ENCODE measurements around the gene BHLHE40. TPM values are rescaled to one million over a fixed set of nuclear protein-coding genes. Genes with fewer than 3 reads are reported as not detected.

Gene BHLHE40
- total and polyA plus RNA-seq, 2 of the 8 experiments (the other 6 are each of a cell fraction or from before 2014, with no cell fraction given): 1.5 to 2.2 TPM

GRCh38 chr3:4982773-4983738 lies 3.8 kb downstream of the BHLHE40 start (continued):
- no peak for TF ChIP-seq USF2 (IDR thresholded peaks at IDR 0.05; ENCODE audit: low read length)
- no peak for TF ChIP-seq RFX5 (IDR thresholded peaks at IDR 0.05; ENCODE audit: borderline replicate concordance, low read depth, low read length)
- no peak for TF ChIP-seq SP4 (IDR thresholded peaks at IDR 0.05; ENCODE audit: low read length)
- TF ChIP-seq MAFK (IDR thresholded peaks at IDR 0.05; ENCODE audit: low read depth, low read length): no peak
- no peak for TF ChIP-seq CEBPB (IDR thresholded peaks at IDR 0.05; ENCODE audit: low read depth, low read length)
- no peak for TF ChIP-seq SAP30 (IDR thresholded peaks at IDR 0.05; ENCODE audit: insufficient read depth, insufficient replicate concordance, low read length)
- no peak for TF ChIP-seq SP1 (IDR thresholded peaks at IDR 0.05; ENCODE audit: low read depth, low read length)
- TF ChIP-seq RAD21 (IDR thresholded peaks at IDR 0.05 in 1 of 2, conservative IDR thresholded peaks at IDR 0.05 in 1 of 2; ENCODE audit: low read depth in 2 of 2, low read length in 2 of 2): no peak
